ENCODE measurements around the gene ADK.

DNA sequence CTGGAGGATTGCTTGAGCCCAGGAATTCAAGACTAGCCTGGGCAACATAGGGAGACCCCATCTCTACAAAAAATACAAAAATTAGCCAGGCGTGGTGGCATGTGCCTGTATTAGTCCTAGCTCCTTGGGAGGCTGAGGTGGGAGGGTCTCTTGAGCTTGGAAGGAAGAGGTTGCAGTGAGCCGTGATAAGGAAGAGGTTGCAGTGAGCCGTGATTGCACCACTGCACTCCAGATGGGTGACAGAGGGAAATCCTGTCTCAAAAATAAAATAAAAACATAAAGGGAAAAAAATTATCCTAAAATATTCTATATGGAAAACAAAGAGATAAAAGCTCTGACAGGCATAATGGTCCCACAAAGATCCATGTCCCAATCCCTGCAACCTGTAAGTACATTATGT is 587.5 kb downstream of the ADK start:
- TF ChIP-seq, protein P1, sequence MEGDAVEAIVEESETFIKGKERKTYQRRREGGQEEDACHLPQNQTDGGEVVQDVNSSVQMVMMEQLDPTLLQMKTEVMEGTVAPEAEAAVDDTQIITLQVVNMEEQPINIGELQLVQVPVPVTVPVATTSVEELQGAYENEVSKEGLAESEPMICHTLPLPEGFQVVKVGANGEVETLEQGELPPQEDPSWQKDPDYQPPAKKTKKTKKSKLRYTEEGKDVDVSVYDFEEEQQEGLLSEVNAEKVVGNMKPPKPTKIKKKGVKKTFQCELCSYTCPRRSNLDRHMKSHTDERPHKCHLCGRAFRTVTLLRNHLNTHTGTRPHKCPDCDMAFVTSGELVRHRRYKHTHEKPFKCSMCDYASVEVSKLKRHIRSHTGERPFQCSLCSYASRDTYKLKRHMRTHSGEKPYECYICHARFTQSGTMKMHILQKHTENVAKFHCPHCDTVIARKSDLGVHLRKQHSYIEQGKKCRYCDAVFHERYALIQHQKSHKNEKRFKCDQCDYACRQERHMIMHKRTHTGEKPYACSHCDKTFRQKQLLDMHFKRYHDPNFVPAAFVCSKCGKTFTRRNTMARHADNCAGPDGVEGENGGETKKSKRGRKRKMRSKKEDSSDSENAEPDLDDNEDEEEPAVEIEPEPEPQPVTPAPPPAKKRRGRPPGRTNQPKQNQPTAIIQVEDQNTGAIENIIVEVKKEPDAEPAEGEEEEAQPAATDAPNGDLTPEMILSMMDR (IDR thresholded peaks at IDR 0.05), result no peak
- no peak for TF ChIP-seq POLR2A (IDR thresholded peaks at IDR 0.05)

Measured in lower leg skin (tissue), 3 donors.